ENCODE data around the gene TNFRSF8. TPM values are rescaled to one million over a fixed set of nuclear protein-coding genes. Genes with fewer than 3 reads are reported as not detected.

TNFRSF8 gene
- not detected in 2 replicates for total RNA-seq

GRCh38 chr1:12063141-12064072 is at the start of gene TNFRSF8:
TSS of gene TNFRSF8 (plus strand) at chr1:12063303. CDS start at chr1:12063599, 296 bp downstream.

GRCh38 chr1:12166834-12167492 is 103.9 kb downstream of the TNFRSF8 start, which contains the start of gene TNFRSF1B:
TSS of gene TNFRSF1B (plus strand) at chr1:12166991. CDS start at chr1:12167092, 101 bp downstream.

Other genes with a start within 250 kb of the TNFRSF8 start
- not detected in 2 replicates for gene NPPA, start 215.5 kb upstream of the TNFRSF8 start, total RNA-seq
- 0.47 TPM in 1 of 2 replicates, not detected in the other for gene NPPB, start 204.4 kb upstream of the TNFRSF8 start, total RNA-seq
- 93.5 and 106 TPM in 2 replicates for gene KIAA2013, start 136.9 kb upstream of the TNFRSF8 start, total RNA-seq
- gene PLOD1, start 128.6 kb upstream of the TNFRSF8 start, total RNA-seq: 263 and 339 TPM in 2 replicates
- 84.5 and 86.3 TPM in 2 replicates for gene MFN2, start 82.9 kb upstream of the TNFRSF8 start, total RNA-seq
- gene MIIP, start 43.8 kb upstream of the TNFRSF8 start, total RNA-seq: 27.0 and 29.6 TPM in 2 replicates
- gene TNFRSF1B, start 103.7 kb downstream of the TNFRSF8 start, total RNA-seq: 22.3 and 36.9 TPM in 2 replicates
- 20.7 and 24.4 TPM in 2 replicates for gene VPS13D, start 166.7 kb downstream of the TNFRSF8 start, total RNA-seq

All from mammary microvascular endothelial cell (primary cell).